GM12878 (cell line): ENCODE measurements around the gene PTPRU. TPM values are rescaled to one million over a fixed set of nuclear protein-coding genes. Genes with fewer than 3 reads are reported as not detected.

Experiments
- ATAC-seq: fragments of 200-7000 bp; cut with Tn5 transposase; 3 replicates; pipeline ENCODE4 v1.9.1; 2020; ENCODE audit warnings: mild to moderate bottlenecking, moderate library complexity
- BruUV-seq: library from RNA; stranded (reverse); fragments of 400-500 nt; replicated peaks from 2 replicates; lab custom pipeline; 2021; lab: Mats Ljungman, UMichigan
- CTCF ChIA-PET: fragments of 300-600 bp; sonication (Branson Sonifier 250); formaldehyde crosslinking; extraction: SDS; loops from one replicate; lab custom pipeline; 2021; ENCODE audit warnings: inconsistent platforms; lab: Yijun Ruan, JAX
- POLR2A ChIA-PET: fragments of 350-600 bp; formaldehyde crosslinking; extraction: SDS; loops from one replicate; lab custom pipeline; 2021; ENCODE audit warnings: inconsistent platforms; lab: Charles Lee
- RAD21 ChIA-PET: fragments of 300-600 bp; sonication (Branson Sonifier 250); formaldehyde crosslinking; loops from one replicate; lab custom pipeline; 2023; ENCODE audit warnings: antibody characterized with exemption; ENCODE audit not compliant: unreplicated experiment; lab: Charles Lee
- SMC1A ChIA-PET: fragments of 300-600 bp; sonication (Branson Sonifier 250); formaldehyde crosslinking; loops from one replicate; lab custom pipeline; 2023; ENCODE audit not compliant: unreplicated experiment, uncharacterized antibody; lab: Charles Lee
- DNase-seq: peaks from one replicate; pipeline ENCODE4 v3.0.0-alpha.2; 2011; ENCODE audit warnings: low read depth, low spot score
- FAIRE-seq: peaks from 3 replicates; lab custom pipeline; 2011; peaks lifted over from hg19 to GRCh38; lab: Jason Lieb, UNC
- H2AFZ ChIP-seq: 2 replicates; pipeline ENCODE4 v1.6.0; 2011; ENCODE audit warnings: low read depth, low read length, control low read depth; ENCODE audit not compliant: control insufficient read depth
- H3K27ac ChIP-seq: 2 replicates; pipeline ENCODE4 v1.5.1; 2011; ENCODE audit warnings: control low read depth; ENCODE audit not compliant: control insufficient read depth, insufficient read depth
- H3K27me3 ChIP-seq, 2 experiments: replicated peaks in 1 of 2; 2 replicates each; pipeline versions ENCODE4 v1.6.0 to v1.6.1; 2011; ENCODE audit warnings: low read length in 1 of 2; ENCODE audit not compliant: control insufficient read depth in 2 of 2, insufficient read depth in 2 of 2
- H3K36me3 ChIP-seq, 2 experiments: 2 replicates each; pipeline ENCODE4 v1.5.1; 2011; ENCODE audit warnings: low read length in 1 of 2; ENCODE audit not compliant: control insufficient read depth in 2 of 2, insufficient read depth in 2 of 2
- H3K4me1 ChIP-seq: 2 replicates; pipeline ENCODE4 v1.6.1; 2011; ENCODE audit warnings: mild to moderate bottlenecking, low read length, moderate library complexity, mixed read lengths; ENCODE audit not compliant: control insufficient read depth, insufficient read depth
- H3K4me2 ChIP-seq: 2 replicates; pipeline ENCODE4 v1.6.0; 2011; ENCODE audit warnings: control low read depth; ENCODE audit not compliant: control insufficient read depth, insufficient read depth
- H3K4me3 ChIP-seq: fragments of 200-600 bp; sonication (generic); 2 replicates; pipeline ENCODE4 v1.5.1; 2016
- H3K79me2 ChIP-seq: 2 replicates; pipeline ENCODE4 v1.6.0; 2011; ENCODE audit warnings: low read length; ENCODE audit not compliant: control insufficient read depth, insufficient read depth
- H3K9ac ChIP-seq: 2 replicates; pipeline ENCODE4 v1.8.0; 2011; ENCODE audit warnings: low read length, control low read depth, mixed read lengths; ENCODE audit not compliant: control insufficient read depth, insufficient read depth
- H3K9me3 ChIP-seq: replicated peaks from 3 replicates; pipeline ENCODE4 v1.5.1; 2011; ENCODE audit warnings: mild to moderate bottlenecking, low read length; ENCODE audit not compliant: control insufficient read depth, insufficient read depth
- H4K20me1 ChIP-seq: 2 replicates; pipeline ENCODE4 v1.6.0; 2011; ENCODE audit not compliant: control insufficient read depth, insufficient read depth
- BHLHE40 ChIP-seq, 2 experiments: fragments of 450-650 bp in 1 of 2; IDR thresholded peaks; 2 replicates each; pipeline ENCODE4 v1.6.1; 2011 to 2017; ENCODE audit warnings: low read depth in 2 of 2, borderline replicate concordance in 1 of 2, improper control_type of control experiment in 1 of 2, low read length in 1 of 2, mild to moderate bottlenecking in 1 of 2
- BRCA1 ChIP-seq: IDR thresholded peaks from 2 replicates; pipeline ENCODE4 v1.6.1; 2011; ENCODE audit warnings: low read depth, low read length, improper control_type of control experiment
- CBX3 ChIP-seq: fragments of 200-600 bp; sonication (generic); IDR thresholded peaks from 2 replicates; pipeline ENCODE4 v1.6.1; 2016; ENCODE audit warnings: low read depth, borderline replicate concordance
- EP300 ChIP-seq, 2 experiments: fragments of 150-350 bp in 1 of 2; IDR thresholded peaks; 2 replicates each; pipeline ENCODE4 v1.6.1; 2011 to 2012; ENCODE audit warnings: low read depth in 2 of 2, low read length in 2 of 2, borderline replicate concordance in 1 of 2, improper control_type of control experiment in 1 of 2, inconsistent platforms in 1 of 2; ENCODE audit not compliant: control insufficient read depth in 1 of 2
- GABPA ChIP-seq: IDR thresholded peaks from 2 replicates; pipeline ENCODE4 v1.6.1; 2014; ENCODE audit warnings: antibody characterized with exemption, low read depth, mild to moderate bottlenecking, inconsistent platforms
- HCFC1 ChIP-seq: fragments of 150-350 bp; IDR thresholded peaks from 2 replicates; pipeline ENCODE4 v1.6.1; 2014; ENCODE audit warnings: low read length
- HDGF ChIP-seq: fragments of 450-650 bp; IDR thresholded peaks from 2 replicates; pipeline ENCODE4 v1.6.1; 2016; ENCODE audit warnings: antibody characterized with exemption
- IKZF1 ChIP-seq: fragments of 450-650 bp; conservative IDR thresholded peaks from 2 replicates; pipeline ENCODE4 v1.6.1; 2017; ENCODE audit warnings: antibody characterized with exemption, mild to moderate bottlenecking
- MXI1 ChIP-seq: fragments of 150-350 bp; IDR thresholded peaks from 2 replicates; pipeline ENCODE4 v1.6.1; 2011; ENCODE audit warnings: low read depth, mild to moderate bottlenecking, inconsistent platforms, low read length, improper control_type of control experiment
- RELA ChIP-seq: fragments of 450-650 bp; IDR thresholded peaks from 2 replicates; pipeline ENCODE4 v1.8.0; 2014; ENCODE audit warnings: borderline replicate concordance; ENCODE audit not compliant: partially characterized antibody
- SIN3A ChIP-seq: IDR thresholded peaks from 2 replicates; pipeline ENCODE4 v1.6.1; 2012; ENCODE audit warnings: low read depth, low read length, improper control_type of control experiment
- SREBF2 ChIP-seq: IDR thresholded peaks from 2 replicates; pipeline ENCODE4 v1.6.1; 2012; ENCODE audit warnings: mild to moderate bottlenecking, low read length
- WGBS: methylation state at CpG from one replicate; pipeline ENCODE4 v1.1.6; 2016; ENCODE audit warnings: low lambda C conversion rate; ENCODE audit not compliant: insufficient replicate concordance, insufficient coverage; ENCODE audit errors: missing lambda C conversion rate; 5-methylcytosine and 5-hydroxymethylcytosine counted together
- in situ Hi-C: fragments of 300-500 bp; cut with MboI; formaldehyde crosslinking; loops from 9 replicates; pipeline ENCODE4 v1.14.3; 2018; ENCODE audit warnings: mixed read lengths
- intact Hi-C: fragments of 100-400 bp; cut with micrococcal nuclease; formaldehyde crosslinking; loops from one replicate; pipeline ENCODE4 v1.14.2; 2022; ENCODE audit not compliant: unreplicated experiment
- polyA plus RNA-seq, 11 experiments: library from polyadenylated mRNA; depleted of rRNA in 4 of 11; unstranded in 6 of 11; stranded (reverse) in 5 of 11; fragments of >200 nt; fragmentation: Nextera tagmentation in 4 of 11; fragmentation: Illumina TruSeq in 1 of 11; extraction: Ambion mirVana in 4 of 11; extraction: Trizol in 1 of 11; gene quantifications; 1 replicate in 1 of 11; 2 replicates in 10 of 11; pipeline versions ENCODE4 v1.2.1 to v1.2.3, GENCODE V29; 2011 to 2016; ENCODE audit warnings: inconsistent platforms in 2 of 11, missing spikeins in 2 of 11, low read depth in 1 of 11
- total RNA-seq, 4 experiments: library from RNA; depleted of rRNA in 3 of 4; stranded (reverse); fragments of >200 nt in 3 of 4; fragmentation: Illumina TruSeq in 1 of 4; extraction: Trizol in 1 of 4; gene quantifications; 2 replicates each; pipeline versions ENCODE4 v1.2.1 to v1.2.3, GENCODE V29; 2013 to 2021
- TF ChIP-seq, protein P1 (sequence below): fragments of 450-650 bp; IDR thresholded peaks from 2 replicates; pipeline ENCODE4 v1.6.1; 2016; ENCODE audit warnings: mild to moderate bottlenecking, moderate library complexity, borderline replicate concordance
- TF ChIP-seq, protein P2 (sequence below): fragments of 450-650 bp; conservative IDR thresholded peaks from 2 replicates; pipeline ENCODE4 v1.6.1; 2017; ENCODE audit warnings: mild to moderate bottlenecking, moderate library complexity

The PTPRU gene
- total and polyA plus RNA-seq, 10 of the 15 experiments (the other 5 are each of a cell fraction or from before 2014, with no cell fraction given) = 0.04 to 2.5 (median 0.73) TPM

DNA sequence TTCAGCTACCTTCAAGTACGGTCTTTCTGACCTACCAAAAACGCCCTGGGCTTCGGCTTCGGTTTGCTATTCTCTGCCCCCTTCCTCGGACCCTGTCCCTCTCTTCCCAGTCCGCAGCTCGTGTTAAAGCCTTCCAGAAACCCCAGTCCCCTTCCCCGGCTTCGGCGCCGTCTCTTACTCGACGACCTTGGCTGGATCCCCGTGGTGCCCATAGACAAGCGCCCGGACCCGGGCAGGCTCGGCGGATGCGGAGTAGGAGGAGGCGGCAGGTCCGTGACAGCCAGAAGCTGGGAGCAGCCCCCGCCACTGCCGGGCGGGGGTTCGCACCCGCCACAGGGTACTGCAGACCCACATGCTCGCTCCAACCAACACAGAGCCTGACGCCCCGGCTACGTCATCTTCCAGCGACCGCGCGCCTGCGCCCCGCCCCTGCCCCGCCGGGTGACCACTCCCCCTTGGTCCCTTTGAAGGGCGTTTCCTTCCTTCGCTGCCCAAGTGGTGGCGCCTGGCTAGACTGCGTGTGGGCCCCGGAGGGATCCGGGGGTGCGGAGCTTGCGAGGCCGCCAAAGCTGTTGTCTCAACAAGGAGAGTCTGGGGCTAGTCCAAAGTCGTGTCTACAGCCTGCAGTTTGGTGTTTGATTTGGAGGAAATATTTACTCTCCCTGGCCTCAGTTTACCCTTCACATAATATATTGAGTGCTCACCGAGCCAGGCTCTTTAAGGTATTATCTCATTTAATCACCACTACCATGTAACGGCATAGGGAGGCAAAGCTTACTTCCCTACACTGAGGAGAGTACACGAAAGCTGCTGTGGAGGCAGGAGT, 5.6 kb upstream of the PTPRU start, which contains the start of gene MECR:
MECR (minus strand) TSS at position 382 of the 826 bp plus-strand sequence; CDS start at position 354, 28 bp downstream.
- peak; percentile 82 for DNase-seq
- H3K4me2 ChIP-seq = peak within 1 kb of the TSS; percentile 90
- H3K9me3 ChIP-seq = no peaks in the 10 kb centered on the region
- no peaks in the 10 kb centered on the region for H4K20me1 ChIP-seq
- intact Hi-C loops (no loop called here), in situ Hi-C loops (loop anchor here (10.0 kb wide), 1 partner anchor 1684 kb away; no protein-coding TSS in a partner anchor)
- BruUV-seq = TSS peak; percentile 79
- H3K36me3 ChIP-seq = no peaks in the 10 kb centered on the region
- ChIA-PET CTCF (interaction anchor here (0.6 to 2.5 kb wide), 11 partner anchors 9 to 473 kb away, joined by 3 to 6 read pairs (median 4); partner anchors contain the start of gene SRSF4), RAD21 (interaction anchor here (1.1 kb wide), 1 partner anchor 346 kb away, joined by 4 read pairs; no protein-coding TSS in a partner anchor), SMC1A (interaction anchor here (0.7 to 1.9 kb wide), 5 partner anchors 11 to 619 kb away, joined by 3 to 7 read pairs (median 3); no protein-coding TSS in a partner anchor), POLR2A (no interaction called here)
- peaks cover 11% of the 10 kb centered on the region for H3K79me2 ChIP-seq
- peak within 1 kb of the TSS; percentile 75 for H3K4me3 ChIP-seq
- peak within 1 kb of the TSS; percentile 89 for H2AFZ ChIP-seq
- peak; percentile 99 for ATAC-seq
- peaks cover 4% of the 10 kb centered on the region; the same call in 1 of the 2 replicates for H3K4me1 ChIP-seq
- peak within 1 kb of the TSS; percentile 76 for H3K9ac ChIP-seq
- H3K27ac ChIP-seq = peak within 1 kb of the TSS; percentile 52
- under 1% methylated on average over 52 of the region's 52 CpGs for WGBS
- peak; percentile 92 for FAIRE-seq
- H3K27me3 ChIP-seq = no peaks in the 10 kb centered on the region
- TF ChIP-seq HDGF (peak; percentile 35; the same call in 1 of the 2 replicates), CBX3 (no peak), HCFC1 (peak; percentile 75), EP300 (IDR thresholded peaks at IDR 0.05; ENCODE audit: borderline replicate concordance in 1 of 2, control insufficient read depth in 1 of 2, low read depth in 2 of 2, low read length in 2 of 2) (0 out of 4 replicates have a peak, but pooled peaks of 1 of the 2 experiments have one; percentile 16), BRCA1 (no peak), MXI1 (peak; percentile 97), SIN3A (peak; percentile 93), BHLHE40 (IDR thresholded peaks at IDR 0.05; ENCODE audit: borderline replicate concordance in 1 of 2, low read depth in 2 of 2, low read length in 1 of 2) (peak in 1 of 2 experiments; percentile 59; a peak in 2 of 4 replicates), GABPA (no peak), SREBF2 (no peak), RELA (peak; percentile 32), IKZF1 (peak; percentile 88)
- TF ChIP-seq, protein P1, sequence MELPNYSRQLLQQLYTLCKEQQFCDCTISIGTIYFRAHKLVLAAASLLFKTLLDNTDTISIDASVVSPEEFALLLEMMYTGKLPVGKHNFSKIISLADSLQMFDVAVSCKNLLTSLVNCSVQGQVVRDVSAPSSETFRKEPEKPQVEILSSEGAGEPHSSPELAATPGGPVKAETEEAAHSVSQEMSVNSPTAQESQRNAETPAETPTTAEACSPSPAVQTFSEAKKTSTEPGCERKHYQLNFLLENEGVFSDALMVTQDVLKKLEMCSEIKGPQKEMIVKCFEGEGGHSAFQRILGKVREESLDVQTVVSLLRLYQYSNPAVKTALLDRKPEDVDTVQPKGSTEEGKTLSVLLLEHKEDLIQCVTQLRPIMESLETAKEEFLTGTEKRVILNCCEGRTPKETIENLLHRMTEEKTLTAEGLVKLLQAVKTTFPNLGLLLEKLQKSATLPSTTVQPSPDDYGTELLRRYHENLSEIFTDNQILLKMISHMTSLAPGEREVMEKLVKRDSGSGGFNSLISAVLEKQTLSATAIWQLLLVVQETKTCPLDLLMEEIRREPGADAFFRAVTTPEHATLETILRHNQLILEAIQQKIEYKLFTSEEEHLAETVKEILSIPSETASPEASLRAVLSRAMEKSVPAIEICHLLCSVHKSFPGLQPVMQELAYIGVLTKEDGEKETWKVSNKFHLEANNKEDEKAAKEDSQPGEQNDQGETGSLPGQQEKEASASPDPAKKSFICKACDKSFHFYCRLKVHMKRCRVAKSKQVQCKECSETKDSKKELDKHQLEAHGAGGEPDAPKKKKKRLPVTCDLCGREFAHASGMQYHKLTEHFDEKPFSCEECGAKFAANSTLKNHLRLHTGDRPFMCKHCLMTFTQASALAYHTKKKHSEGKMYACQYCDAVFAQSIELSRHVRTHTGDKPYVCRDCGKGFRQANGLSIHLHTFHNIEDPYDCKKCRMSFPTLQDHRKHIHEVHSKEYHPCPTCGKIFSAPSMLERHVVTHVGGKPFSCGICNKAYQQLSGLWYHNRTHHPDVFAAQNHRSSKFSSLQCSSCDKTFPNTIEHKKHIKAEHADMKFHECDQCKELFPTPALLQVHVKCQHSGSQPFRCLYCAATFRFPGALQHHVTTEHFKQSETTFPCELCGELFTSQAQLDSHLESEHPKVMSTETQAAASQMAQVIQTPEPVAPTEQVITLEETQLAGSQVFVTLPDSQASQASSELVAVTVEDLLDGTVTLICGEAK = no peak
- TF ChIP-seq, protein P2, sequence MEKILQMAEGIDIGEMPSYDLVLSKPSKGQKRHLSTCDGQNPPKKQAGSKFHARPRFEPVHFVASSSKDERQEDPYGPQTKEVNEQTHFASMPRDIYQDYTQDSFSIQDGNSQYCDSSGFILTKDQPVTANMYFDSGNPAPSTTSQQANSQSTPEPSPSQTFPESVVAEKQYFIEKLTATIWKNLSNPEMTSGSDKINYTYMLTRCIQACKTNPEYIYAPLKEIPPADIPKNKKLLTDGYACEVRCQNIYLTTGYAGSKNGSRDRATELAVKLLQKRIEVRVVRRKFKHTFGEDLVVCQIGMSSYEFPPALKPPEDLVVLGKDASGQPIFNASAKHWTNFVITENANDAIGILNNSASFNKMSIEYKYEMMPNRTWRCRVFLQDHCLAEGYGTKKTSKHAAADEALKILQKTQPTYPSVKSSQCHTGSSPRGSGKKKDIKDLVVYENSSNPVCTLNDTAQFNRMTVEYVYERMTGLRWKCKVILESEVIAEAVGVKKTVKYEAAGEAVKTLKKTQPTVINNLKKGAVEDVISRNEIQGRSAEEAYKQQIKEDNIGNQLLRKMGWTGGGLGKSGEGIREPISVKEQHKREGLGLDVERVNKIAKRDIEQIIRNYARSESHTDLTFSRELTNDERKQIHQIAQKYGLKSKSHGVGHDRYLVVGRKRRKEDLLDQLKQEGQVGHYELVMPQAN = peak; percentile 87
